K562 (cell line): ENCODE measurements around the gene ANP32B. TPM values are rescaled to one million over a fixed set of nuclear protein-coding genes. Genes with fewer than 3 reads are reported as not detected.

Experiments used
- ATF7 ChIP-seq: fragments of 450-650 bp; IDR thresholded peaks from 2 replicates; pipeline ENCODE4 v1.7.1; 2014; ENCODE audit warnings: mild to moderate bottlenecking, moderate library complexity
- HNRNPLL ChIP-seq: fragments of 200-400 bp; formaldehyde crosslinking; IDR thresholded peaks from 2 replicates; pipeline ENCODE4 v1.6.1; 2017; ENCODE audit warnings: low read length, low read depth, mild to moderate bottlenecking; ENCODE audit not compliant: poor library complexity, severe bottlenecking
- MLLT1 ChIP-seq, 2 experiments: fragments of 450-650 bp; IDR thresholded peaks; 2 replicates each; pipeline ENCODE4 v1.6.1; 2016
- NBN ChIP-seq: fragments of 450-650 bp; IDR thresholded peaks from 2 replicates; pipeline ENCODE4 v1.6.1; 2016; ENCODE audit warnings: low read depth, mild to moderate bottlenecking
- PPARD ChIP-seq: fragments of 250-450 bp; sonication (Bioruptor Pico); IDR thresholded peaks from 2 replicates; pipeline ENCODE4 v1.8.0; 2022; ENCODE audit warnings: inconsistent platforms, mild to moderate bottlenecking, moderate library complexity
- RB1 ChIP-seq: fragments of 450-650 bp; IDR thresholded peaks from 2 replicates; pipeline ENCODE4 v1.6.1; 2017; ENCODE audit warnings: low read depth, mild to moderate bottlenecking
- RERE ChIP-seq: sonication (generic); formaldehyde crosslinking; IDR thresholded peaks from 2 replicates; pipeline ENCODE4 v1.8.0; 2023; ENCODE audit warnings: missing genetic modification reagents, mild to moderate bottlenecking, borderline replicate concordance
- SRSF3 ChIP-seq: fragments of 200-400 bp; formaldehyde crosslinking; IDR thresholded peaks from 2 replicates; pipeline ENCODE4 v1.6.1; 2016; ENCODE audit warnings: mild to moderate bottlenecking, low read length, moderate library complexity; ENCODE audit not compliant: insufficient read depth
- YY1 ChIP-seq, 3 experiments: IDR thresholded peaks; 2 replicates each; pipeline ENCODE4 v1.6.1; 2011; ENCODE audit warnings: low read length in 2 of 3, mild to moderate bottlenecking in 2 of 3, moderate library complexity in 2 of 3, borderline replicate concordance in 1 of 3, control low read depth in 1 of 3, low read depth in 1 of 3; ENCODE audit not compliant: insufficient read depth in 3 of 3, insufficient replicate concordance in 2 of 3, control insufficient read depth in 1 of 3, insufficient read length in 1 of 3; ENCODE audit errors: extremely low read depth in 1 of 3
- ZNF449 ChIP-seq: fragments of 250-450 bp; sonication (Bioruptor Pico); IDR thresholded peaks from 2 replicates; pipeline ENCODE4 v1.8.0; 2022; ENCODE audit warnings: moderate library complexity, mild to moderate bottlenecking, inconsistent platforms
- ZNF518B ChIP-seq: fragments of 250-450 bp; sonication (Bioruptor Pico); IDR thresholded peaks from 2 replicates; pipeline ENCODE4 v1.5.0; 2021; ENCODE audit warnings: mild to moderate bottlenecking, moderate library complexity
- ZNF740 ChIP-seq, 3 experiments: fragments of 200-800 bp in 1 of 3; sonication (Bioruptor generic) in 1 of 3; sonication (generic) in 1 of 3; formaldehyde crosslinking in 1 of 3; IDR thresholded peaks; 2 replicates each; pipeline versions ENCODE4 v1.6.1 to v1.8.0; 2016 to 2022; ENCODE audit warnings: mild to moderate bottlenecking in 2 of 3, missing compliant biosample characterization in 2 of 3, missing genetic modification characterization in 2 of 3, missing genetic modification reagents in 1 of 3
- polyA plus RNA-seq, 8 experiments: library from polyadenylated mRNA; depleted of rRNA in 4 of 8; stranded (reverse) in 5 of 8; unstranded in 3 of 8; fragments of >200 nt; fragmentation: Nextera tagmentation in 2 of 8; fragmentation: Illumina TruSeq in 1 of 8; extraction: Ambion mirVana in 2 of 8; extraction: Trizol in 1 of 8; gene quantifications; 2 replicates each; pipeline versions ENCODE4 v1.2.1 to v1.2.3, GENCODE V29; 2011 to 2014; ENCODE audit warnings: inconsistent platforms in 1 of 8, missing spikeins in 1 of 8
- total RNA-seq, 7 experiments: library from RNA; depleted of rRNA in 6 of 7; stranded (reverse); fragments of >200 nt in 6 of 7; fragmentation: Illumina TruSeq in 2 of 7; extraction: Trizol in 2 of 7; gene quantifications; 2 replicates each; pipeline versions ENCODE4 v1.2.1 to v1.2.3, GENCODE V29; 2011 to 2021; ENCODE audit warnings: low replicate concordance in 1 of 7

ANP32B gene
- total and polyA plus RNA-seq, 9 of the 15 experiments (the other 6 are each of a cell fraction or from before 2014, with no cell fraction given), result 68.9 to 815 (median 141) TPM

- TF ChIP-seq RERE, result no peak
- peak; percentile 27; the same call in 1 of the 2 replicates for TF ChIP-seq ZNF740 (CRISPR knock-in tag; IDR thresholded peaks at IDR 0.05)
- TF ChIP-seq ZNF740 (tag; IDR thresholded peaks at IDR 0.05), result no peak
- TF ChIP-seq NBN, result peak; percentile 53; the same call in 1 of the 2 replicates
- TF ChIP-seq RB1, result no peak
- no peak for TF ChIP-seq ZNF449 (CRISPR knock-in tag)
- no peak for TF ChIP-seq YY1 (IDR thresholded peaks at IDR 0.05; ENCODE audit: borderline replicate concordance in 1 of 3, control insufficient read depth in 1 of 3, extremely low read depth in 1 of 3, insufficient read depth in 3 of 3, insufficient read length in 1 of 3, insufficient replicate concordance in 2 of 3, low read depth in 1 of 3, low read length in 2 of 3)
- TF ChIP-seq ZNF518B (CRISPR knock-in tag), result no peak
- TF ChIP-seq SRSF3, result no peak
- 0 out of 4 replicates have a peak, but pooled peaks have one; percentile 51 to 73 for TF ChIP-seq MLLT1 (IDR thresholded peaks at IDR 0.05)
- TF ChIP-seq HNRNPLL, result no peak
- TF ChIP-seq ATF7, result peak; percentile 58; the same call in 1 of the 2 replicates
- TF ChIP-seq PPARD (CRISPR knock-in tag), result no peak
Measured at GRCh38 chr9:97954550-97954989, 28.6 kb upstream of the ANP32B start (continued).
